SK-N-SH (cell line): Measurements from ENCODE around the gene SMIM28. TPM values are rescaled to one million over a fixed set of nuclear protein-coding genes. Genes with fewer than 3 reads are reported as not detected.

Source experiments
- CTCF ChIA-PET: fragments of 300-600, 350-600 bp; formaldehyde crosslinking; extraction: SDS; loops from one replicate; lab custom pipeline; 2021; lab: Yijun Ruan, JAX
- POLR2A ChIA-PET: fragments of 350-600 bp; sonication (Branson Sonifier 250); formaldehyde crosslinking; extraction: SDS; loops from one replicate; lab custom pipeline; 2020; ENCODE audit warnings: antibody characterized with exemption, inconsistent platforms; lab: Yijun Ruan, JAX
- DNase-seq: peaks from one replicate; pipeline ENCODE4 v3.0.0; 2012
- H2AFZ ChIP-seq: fragments of 200-600 bp; sonication (generic); 2 replicates; pipeline ENCODE4 v1.8.1; 2016; ENCODE audit warnings: antibody characterized with exemption, mild to moderate bottlenecking, low read depth
- H3F3A ChIP-seq: fragments of 200-600 bp; sonication (generic); replicated peaks from 2 replicates; pipeline ENCODE3; 2016; ENCODE audit warnings: antibody characterized with exemption, mild to moderate bottlenecking; ENCODE audit not compliant: insufficient read depth
- H3K27ac ChIP-seq, 2 experiments: fragments of 200-500 bp in 1 of 2; fragments of 200-600 bp in 1 of 2; sonication (Bioruptor generic) in 1 of 2; sonication (generic), shearing (Covaris generic) in 1 of 2; 2 replicates each; pipeline versions ENCODE4 v1.5.1 to v1.6.1; 2014 to 2016; ENCODE audit warnings: low read depth in 2 of 2, inconsistent platforms in 1 of 2, low read length in 1 of 2, mild to moderate bottlenecking in 1 of 2, mixed read lengths in 1 of 2
- H3K27me3 ChIP-seq: fragments of 200-600 bp; sonication (generic), shearing (Covaris generic); 2 replicates; pipeline ENCODE4 v1.6.1; 2016; ENCODE audit warnings: mixed run types; ENCODE audit not compliant: insufficient read depth
- H3K36me3 ChIP-seq, 2 experiments: fragments of 200-500 bp in 1 of 2; fragments of 200-600 bp in 1 of 2; sonication (Bioruptor generic) in 1 of 2; sonication (generic) in 1 of 2; replicated peaks in 1 of 2; 2 replicates each; pipeline versions ENCODE3 to v1.5.1; 2014 to 2016; ENCODE audit warnings: low read length in 1 of 2, mild to moderate bottlenecking in 1 of 2; ENCODE audit not compliant: insufficient read depth in 2 of 2, control insufficient read depth in 1 of 2
- H3K4me1 ChIP-seq, 2 experiments: fragments of 200-500 bp in 1 of 2; fragments of 200-600 bp in 1 of 2; sonication (Bioruptor generic) in 1 of 2; sonication (generic), shearing (Covaris generic) in 1 of 2; 2 replicates each; pipeline versions ENCODE4 v1.5.1 to v1.6.1; 2014 to 2016; ENCODE audit warnings: low read depth in 1 of 2, low read length in 1 of 2, mixed run types in 1 of 2; ENCODE audit not compliant: insufficient read depth in 2 of 2, control insufficient read depth in 1 of 2
- H3K4me2 ChIP-seq: fragments of 200-600 bp; sonication (generic), shearing (Covaris generic); 2 replicates; pipeline ENCODE4 v1.6.1; 2017; ENCODE audit warnings: mixed run types
- H3K4me3 ChIP-seq, 2 experiments: fragments of 200-500 bp in 1 of 2; fragments of 200-600 bp in 1 of 2; sonication (Bioruptor generic) in 1 of 2; sonication (generic), shearing (Covaris generic) in 1 of 2; 2 replicates each; pipeline versions ENCODE4 v1.5.1 to v1.8.1; 2014 to 2016; ENCODE audit warnings: low read depth in 2 of 2, inconsistent platforms in 1 of 2, low read length in 1 of 2, mild to moderate bottlenecking in 1 of 2, mixed read lengths in 1 of 2, moderate library complexity in 1 of 2
- H3K79me2 ChIP-seq: fragments of 200-600 bp; sonication (generic); 2 replicates; pipeline ENCODE4 v1.8.1; 2017; ENCODE audit warnings: mild to moderate bottlenecking; ENCODE audit not compliant: insufficient read depth
- H3K9ac ChIP-seq: fragments of 200-600 bp; sonication (generic); 2 replicates; pipeline ENCODE4 v1.6.1; 2017; ENCODE audit warnings: mixed run types
- H3K9me2 ChIP-seq: fragments of 200-600 bp; sonication (generic); 2 replicates; pipeline ENCODE4 v1.6.1; 2017; ENCODE audit warnings: mixed run types
- H3K9me3 ChIP-seq: fragments of 200-600 bp; sonication (generic); 2 replicates; pipeline ENCODE4 v1.6.1; 2017; ENCODE audit warnings: mixed run types, mild to moderate bottlenecking, moderate library complexity
- H4K20me1 ChIP-seq: fragments of 200-600 bp; sonication (generic); 2 replicates; pipeline ENCODE4 v1.6.1; 2017; ENCODE audit warnings: mild to moderate bottlenecking, mixed run types; ENCODE audit not compliant: insufficient read depth
- CHD2 ChIP-seq: fragments of 150-350 bp; IDR thresholded peaks from 2 replicates; pipeline ENCODE4 v1.6.1; 2018; ENCODE audit warnings: low read length; ENCODE audit not compliant: partially characterized antibody
- FOSL2 ChIP-seq: IDR thresholded peaks from 2 replicates; pipeline ENCODE4 v1.4.0; 2012; ENCODE audit warnings: low read depth, mild to moderate bottlenecking, moderate library complexity, borderline replicate concordance
- FOXJ3 ChIP-seq: sonication (generic); formaldehyde crosslinking; IDR thresholded peaks from 2 replicates; pipeline ENCODE4 v1.5.1; 2020; ENCODE audit warnings: mild to moderate bottlenecking, missing genetic modification reagents
- MXI1 ChIP-seq: IDR thresholded peaks from 2 replicates; pipeline ENCODE4 v1.6.1; 2012; ENCODE audit warnings: mild to moderate bottlenecking, low read depth, low read length, improper control_type of control experiment
- NFIC ChIP-seq: IDR thresholded peaks from 2 replicates; pipeline ENCODE4 v1.4.0; 2012; ENCODE audit warnings: borderline replicate concordance
- NRF1 ChIP-seq: IDR thresholded peaks from 2 replicates; pipeline ENCODE4 v1.6.1; 2012; ENCODE audit warnings: low read depth, mild to moderate bottlenecking, low read length
- RCOR1 ChIP-seq: fragments of 150-350 bp; IDR thresholded peaks from 2 replicates; pipeline ENCODE4 v1.6.1; 2017; ENCODE audit warnings: antibody characterized with exemption, low read length
- RFX5 ChIP-seq: IDR thresholded peaks from 2 replicates; pipeline ENCODE4 v1.6.1; 2012; ENCODE audit warnings: mild to moderate bottlenecking, improper control_type of control experiment, low read length
- SIN3A ChIP-seq: IDR thresholded peaks from 2 replicates; pipeline ENCODE4 v1.6.1; 2012; ENCODE audit warnings: low read depth, mild to moderate bottlenecking, low read length, moderate library complexity, borderline replicate concordance
- SMC3 ChIP-seq: IDR thresholded peaks from 2 replicates; pipeline ENCODE4 v1.6.1; 2012; ENCODE audit warnings: low read depth, low read length, improper control_type of control experiment
- USF2 ChIP-seq: fragments of 150-350 bp; IDR thresholded peaks from 2 replicates; pipeline ENCODE4 v1.6.1; 2017; ENCODE audit warnings: antibody characterized with exemption, low read length, low read depth, borderline replicate concordance
- ZBTB33 ChIP-seq: IDR thresholded peaks from 2 replicates; pipeline ENCODE4 v1.4.0; 2012; ENCODE audit warnings: low read depth, borderline replicate concordance
- WGBS: methylation state at CpG from one replicate; pipeline ENCODE4 v1.1.6; 2017; ENCODE audit warnings: low lambda C conversion rate; 5-methylcytosine and 5-hydroxymethylcytosine counted together
- polyA plus RNA-seq, 3 experiments: library from polyadenylated mRNA; depleted of rRNA; stranded (reverse); fragments of >200 nt; gene quantifications; 2 replicates each; pipeline ENCODE4 v1.2.3, GENCODE V29; 2012
- TF ChIP-seq, protein P1 (sequence below): fragments of 150-350 bp; IDR thresholded peaks from 2 replicates; pipeline ENCODE4 v1.6.1; 2016; ENCODE audit warnings: mild to moderate bottlenecking, low read depth, low read length
- TF ChIP-seq, protein P2 (sequence below): fragments of 200-600 bp; sonication (generic); IDR thresholded peaks from 2 replicates; pipeline ENCODE4 v1.6.1; 2017; ENCODE audit warnings: antibody characterized with exemption, mild to moderate bottlenecking, moderate library complexity
- TF ChIP-seq, protein P3 (sequence below): IDR thresholded peaks from 2 replicates; pipeline ENCODE4; 2012
- TF ChIP-seq, protein P4 (sequence below): IDR thresholded peaks from 2 replicates; pipeline ENCODE4 v1.4.0; 2012; ENCODE audit warnings: low read depth, borderline replicate concordance

SMIM28 gene
- polyA plus RNA-seq, 1 of the 3 experiments (the other 2 are of a cell fraction) = not detected

DNA sequence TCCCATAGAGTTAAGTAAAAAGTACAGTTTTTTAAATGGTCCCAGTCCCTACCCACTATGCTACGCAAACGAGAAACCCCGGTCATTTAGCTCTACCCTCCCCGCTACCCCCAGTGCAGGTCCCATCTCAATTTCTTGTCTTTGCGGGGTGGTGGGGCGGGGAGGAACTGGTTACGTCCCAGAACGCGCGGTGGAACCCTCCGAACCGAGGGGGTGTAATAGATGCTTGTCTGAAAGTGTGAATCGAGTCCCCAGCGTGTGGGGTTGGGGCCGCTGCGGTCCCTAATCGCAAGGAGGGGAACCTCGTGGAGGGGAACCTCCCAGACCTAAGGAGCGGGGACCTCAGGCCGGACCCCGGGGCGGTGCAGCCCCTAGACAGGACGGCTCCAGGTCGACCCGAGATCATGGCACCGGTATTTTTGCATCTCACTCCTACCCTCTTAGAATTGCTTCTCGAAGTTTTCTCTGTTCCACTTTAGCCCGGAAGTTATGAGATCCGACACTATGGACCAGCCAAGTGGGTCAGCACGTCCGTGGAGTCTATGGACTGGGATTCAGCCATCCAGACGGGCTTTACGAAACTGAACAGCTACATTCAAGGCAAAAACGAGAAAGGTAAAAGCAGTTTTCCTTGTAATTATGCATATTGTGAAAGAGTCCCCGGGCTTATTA is 27.1 kb downstream of the SMIM28 start:
- no peaks in the 10 kb centered on the region for H3K79me2 ChIP-seq
- H3K9me2 ChIP-seq = no peaks in the 10 kb centered on the region
- H3K36me3 ChIP-seq = peaks cover 2 to 9% of the 10 kb centered on the region in 2 experiments
- H3K4me2 ChIP-seq = peak overlapping the region; percentile 89
- no peaks in the 10 kb centered on the region for H3K27me3 ChIP-seq
- H3K9me3 ChIP-seq = no peaks in the 10 kb centered on the region
- WGBS = 29% methylated on average over 29 of the region's 35 CpGs
- H3K4me3 ChIP-seq = peak overlapping the region; percentile 74
- H4K20me1 ChIP-seq = no peaks in the 10 kb centered on the region
- ChIA-PET POLR2A (interaction anchor here (1.3 kb wide), 1 partner anchor 369 kb away, joined by 4 read pairs; the partner anchor contains the start of gene CCDC28A), CTCF (interaction anchor here (0.8 to 2.2 kb wide), 24 partner anchors 8 to 970 kb away, joined by 3 to 14 read pairs (median 4); no protein-coding TSS in a partner anchor)
- TF ChIP-seq ZBTB33 = no peak
- TF ChIP-seq, protein P1, sequence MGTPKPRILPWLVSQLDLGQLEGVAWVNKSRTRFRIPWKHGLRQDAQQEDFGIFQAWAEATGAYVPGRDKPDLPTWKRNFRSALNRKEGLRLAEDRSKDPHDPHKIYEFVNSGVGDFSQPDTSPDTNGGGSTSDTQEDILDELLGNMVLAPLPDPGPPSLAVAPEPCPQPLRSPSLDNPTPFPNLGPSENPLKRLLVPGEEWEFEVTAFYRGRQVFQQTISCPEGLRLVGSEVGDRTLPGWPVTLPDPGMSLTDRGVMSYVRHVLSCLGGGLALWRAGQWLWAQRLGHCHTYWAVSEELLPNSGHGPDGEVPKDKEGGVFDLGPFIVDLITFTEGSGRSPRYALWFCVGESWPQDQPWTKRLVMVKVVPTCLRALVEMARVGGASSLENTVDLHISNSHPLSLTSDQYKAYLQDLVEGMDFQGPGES = no peak
- TF ChIP-seq, protein P2, sequence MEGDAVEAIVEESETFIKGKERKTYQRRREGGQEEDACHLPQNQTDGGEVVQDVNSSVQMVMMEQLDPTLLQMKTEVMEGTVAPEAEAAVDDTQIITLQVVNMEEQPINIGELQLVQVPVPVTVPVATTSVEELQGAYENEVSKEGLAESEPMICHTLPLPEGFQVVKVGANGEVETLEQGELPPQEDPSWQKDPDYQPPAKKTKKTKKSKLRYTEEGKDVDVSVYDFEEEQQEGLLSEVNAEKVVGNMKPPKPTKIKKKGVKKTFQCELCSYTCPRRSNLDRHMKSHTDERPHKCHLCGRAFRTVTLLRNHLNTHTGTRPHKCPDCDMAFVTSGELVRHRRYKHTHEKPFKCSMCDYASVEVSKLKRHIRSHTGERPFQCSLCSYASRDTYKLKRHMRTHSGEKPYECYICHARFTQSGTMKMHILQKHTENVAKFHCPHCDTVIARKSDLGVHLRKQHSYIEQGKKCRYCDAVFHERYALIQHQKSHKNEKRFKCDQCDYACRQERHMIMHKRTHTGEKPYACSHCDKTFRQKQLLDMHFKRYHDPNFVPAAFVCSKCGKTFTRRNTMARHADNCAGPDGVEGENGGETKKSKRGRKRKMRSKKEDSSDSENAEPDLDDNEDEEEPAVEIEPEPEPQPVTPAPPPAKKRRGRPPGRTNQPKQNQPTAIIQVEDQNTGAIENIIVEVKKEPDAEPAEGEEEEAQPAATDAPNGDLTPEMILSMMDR = no peak
- no peak for TF ChIP-seq FOXJ3 (CRISPR knock-in tag)
- no peak for TF ChIP-seq NFIC
- TF ChIP-seq, protein P3, sequence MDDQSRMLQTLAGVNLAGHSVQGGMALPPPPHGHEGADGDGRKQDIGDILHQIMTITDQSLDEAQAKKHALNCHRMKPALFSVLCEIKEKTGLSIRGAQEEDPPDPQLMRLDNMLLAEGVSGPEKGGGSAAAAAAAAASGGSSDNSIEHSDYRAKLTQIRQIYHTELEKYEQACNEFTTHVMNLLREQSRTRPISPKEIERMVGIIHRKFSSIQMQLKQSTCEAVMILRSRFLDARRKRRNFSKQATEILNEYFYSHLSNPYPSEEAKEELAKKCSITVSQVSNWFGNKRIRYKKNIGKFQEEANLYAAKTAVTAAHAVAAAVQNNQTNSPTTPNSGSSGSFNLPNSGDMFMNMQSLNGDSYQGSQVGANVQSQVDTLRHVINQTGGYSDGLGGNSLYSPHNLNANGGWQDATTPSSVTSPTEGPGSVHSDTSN = no peak
- no peak for TF ChIP-seq NRF1
- TF ChIP-seq RFX5 = no peak
- TF ChIP-seq CHD2 = no peak
- TF ChIP-seq RCOR1 = no peak
- no peak for TF ChIP-seq SMC3
- TF ChIP-seq USF2 = no peak
- no peak for TF ChIP-seq FOSL2
- TF ChIP-seq MXI1 = no peak
- TF ChIP-seq, protein P4, sequence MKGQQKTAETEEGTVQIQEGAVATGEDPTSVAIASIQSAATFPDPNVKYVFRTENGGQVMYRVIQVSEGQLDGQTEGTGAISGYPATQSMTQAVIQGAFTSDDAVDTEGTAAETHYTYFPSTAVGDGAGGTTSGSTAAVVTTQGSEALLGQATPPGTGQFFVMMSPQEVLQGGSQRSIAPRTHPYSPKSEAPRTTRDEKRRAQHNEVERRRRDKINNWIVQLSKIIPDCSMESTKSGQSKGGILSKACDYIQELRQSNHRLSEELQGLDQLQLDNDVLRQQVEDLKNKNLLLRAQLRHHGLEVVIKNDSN = no peak
- no peak for TF ChIP-seq SIN3A
- peak overlapping the region; percentile 60; the same call in 1 of the 2 replicates for H3K9ac ChIP-seq
- H3K27ac ChIP-seq = no peak overlapping the region; a peak in 1 of 4 replicates
- peak overlapping the region; percentile 96 for H2AFZ ChIP-seq
- H3K4me1 ChIP-seq = peaks cover 0 to 8% of the 10 kb centered on the region in 2 experiments; a peak in 1 of 4 replicates
- no peak for DNase-seq
- peaks cover 5% of the 10 kb centered on the region for H3F3A ChIP-seq
